GM08714 (cell line): ENCODE measurements around the gene PRPF6.

Experiments used
- H3K4me3 ChIP-seq: fragments of 200-500 bp; sonication (Bioruptor generic); 2 replicates; pipeline ENCODE4 v1.5.1; 2014; ENCODE audit warnings: mild to moderate bottlenecking, low read length, inconsistent platforms
- ZNF274 ChIP-seq: IDR thresholded peaks from 2 replicates; pipeline ENCODE4 v1.6.1; 2012; ENCODE audit warnings: mild to moderate bottlenecking, low read depth, low read length

PRPF6 gene

GRCh38 chr20:64021124-64021975 lies 40.4 kb downstream of the PRPF6 start:
- no peak for TF ChIP-seq ZNF274
- H3K4me3 ChIP-seq = no peak overlapping the region

- no peak for TF ChIP-seq ZNF274
- no peak overlapping the region for H3K4me3 ChIP-seq
These were observed 41.9 kb downstream of the PRPF6 start for GRCh38 chr20:64022671-64023360.

- no peak overlapping the region for H3K4me3 ChIP-seq
- TF ChIP-seq ZNF274 = no peak
These were observed 42.6 kb downstream of the PRPF6 start for GRCh38 chr20:64023361-64024140.

- TF ChIP-seq ZNF274 = no peak
- H3K4me3 ChIP-seq = no peak overlapping the region
These were observed 43.4 kb downstream of the PRPF6 start for GRCh38 chr20:64024141-64024990.

- no peak overlapping the region for H3K4me3 ChIP-seq
- no peak for TF ChIP-seq ZNF274
These were observed 44.3 kb downstream of the PRPF6 start for GRCh38 chr20:64025101-64025825.

GRCh38 chr20:64025826-64026412 lies 45.0 kb downstream of the PRPF6 start:
- no peak for TF ChIP-seq ZNF274
- no peak overlapping the region for H3K4me3 ChIP-seq

GRCh38 chr20:64027981-64028685 lies 47.2 kb downstream of the PRPF6 start:
- no peak for TF ChIP-seq ZNF274
- no peak overlapping the region for H3K4me3 ChIP-seq

- no peak for TF ChIP-seq ZNF274
- no peak overlapping the region for H3K4me3 ChIP-seq
These were observed 48.6 kb downstream of the PRPF6 start for GRCh38 chr20:64029293-64030117.

- no peak overlapping the region for H3K4me3 ChIP-seq
- no peak for TF ChIP-seq ZNF274
These were observed 49.6 kb downstream of the PRPF6 start for GRCh38 chr20:64030371-64031134.

GRCh38 chr20:64031822-64032314 lies 50.9 kb downstream of the PRPF6 start:
- no peak for TF ChIP-seq ZNF274
- no peak overlapping the region for H3K4me3 ChIP-seq
